Measurements from ENCODE around the gene SETD4.
A peak's percentile ranks its signal among the peaks of the same experiment; 100 is the strongest.
"Not testable (repeated sequence)": the region's sequence is repeated elsewhere in the genome, so short reads cannot be mapped to it uniquely, and the experiment has no call there.

SETD4 gene, protein sequence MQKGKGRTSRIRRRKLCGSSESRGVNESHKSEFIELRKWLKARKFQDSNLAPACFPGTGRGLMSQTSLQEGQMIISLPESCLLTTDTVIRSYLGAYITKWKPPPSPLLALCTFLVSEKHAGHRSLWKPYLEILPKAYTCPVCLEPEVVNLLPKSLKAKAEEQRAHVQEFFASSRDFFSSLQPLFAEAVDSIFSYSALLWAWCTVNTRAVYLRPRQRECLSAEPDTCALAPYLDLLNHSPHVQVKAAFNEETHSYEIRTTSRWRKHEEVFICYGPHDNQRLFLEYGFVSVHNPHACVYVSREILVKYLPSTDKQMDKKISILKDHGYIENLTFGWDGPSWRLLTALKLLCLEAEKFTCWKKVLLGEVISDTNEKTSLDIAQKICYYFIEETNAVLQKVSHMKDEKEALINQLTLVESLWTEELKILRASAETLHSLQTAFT

DNA sequence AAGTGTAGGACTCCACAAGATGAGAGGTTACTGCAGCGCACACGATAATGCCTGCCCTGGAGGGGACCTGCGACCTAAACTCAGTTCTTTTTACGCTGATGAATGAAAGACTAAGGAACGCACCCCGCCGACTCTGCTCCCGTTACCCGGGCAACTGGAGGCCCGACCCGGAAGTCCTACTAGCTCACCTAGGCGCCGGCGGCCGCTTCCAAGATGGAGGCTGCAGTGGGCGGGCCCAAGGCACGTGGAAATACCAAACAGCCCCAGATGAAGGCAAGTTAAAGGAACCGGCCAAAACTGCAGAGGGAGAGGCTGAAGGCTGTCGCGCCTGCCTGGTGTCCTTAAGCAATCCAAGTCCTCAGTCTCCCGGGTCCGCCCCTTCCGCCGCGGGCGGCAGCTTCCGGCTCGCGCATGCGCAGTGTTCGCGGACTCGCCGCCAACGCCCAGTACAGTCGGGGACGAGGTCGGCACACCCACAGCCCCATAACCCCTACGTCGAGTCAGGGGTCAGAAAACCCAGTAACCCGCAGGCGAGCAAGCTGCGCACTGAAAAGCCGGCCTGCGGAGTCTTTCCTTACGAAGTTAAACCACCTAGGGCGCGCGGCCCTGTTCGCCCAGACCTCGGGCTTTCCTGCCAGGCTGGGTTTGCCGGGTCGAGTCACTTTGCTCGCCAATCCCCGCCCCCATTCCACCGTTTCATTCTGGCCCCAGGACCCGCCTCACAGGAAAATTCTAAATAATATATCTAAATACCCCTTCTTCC lies at the start of gene SETD4:
Gene SETD4, minus strand, starts transcription at position 368 of the 763 bp plus-strand sequence. CDS start 1,638 bp downstream, outside the sequence.
- FAIRE-seq, result no peak
- DNase-seq (ENCODE audit: low spot score), result peak; percentile 87

DNA sequence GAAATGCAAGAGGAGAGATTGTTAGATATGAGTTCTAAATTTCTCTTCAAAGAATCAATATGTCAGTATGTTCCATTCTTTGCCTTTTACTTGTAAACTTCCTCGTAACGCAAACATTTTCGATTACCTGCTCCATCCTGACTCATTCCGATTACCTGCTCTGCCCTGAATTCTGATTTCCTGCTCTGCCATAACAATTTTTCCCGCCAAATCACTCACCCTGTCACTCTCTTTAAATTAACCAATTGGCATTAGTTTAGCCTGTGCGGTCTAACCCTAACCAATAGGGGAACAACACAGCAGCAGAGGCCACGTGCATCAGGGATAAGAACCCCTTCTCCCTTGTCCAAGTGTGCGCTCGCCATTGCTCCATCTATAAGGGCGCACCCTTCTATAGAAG lies 49.5 kb upstream of the SETD4 start:
- no peak for DNase-seq (ENCODE audit: low spot score)
- FAIRE-seq, result no peak

DNA sequence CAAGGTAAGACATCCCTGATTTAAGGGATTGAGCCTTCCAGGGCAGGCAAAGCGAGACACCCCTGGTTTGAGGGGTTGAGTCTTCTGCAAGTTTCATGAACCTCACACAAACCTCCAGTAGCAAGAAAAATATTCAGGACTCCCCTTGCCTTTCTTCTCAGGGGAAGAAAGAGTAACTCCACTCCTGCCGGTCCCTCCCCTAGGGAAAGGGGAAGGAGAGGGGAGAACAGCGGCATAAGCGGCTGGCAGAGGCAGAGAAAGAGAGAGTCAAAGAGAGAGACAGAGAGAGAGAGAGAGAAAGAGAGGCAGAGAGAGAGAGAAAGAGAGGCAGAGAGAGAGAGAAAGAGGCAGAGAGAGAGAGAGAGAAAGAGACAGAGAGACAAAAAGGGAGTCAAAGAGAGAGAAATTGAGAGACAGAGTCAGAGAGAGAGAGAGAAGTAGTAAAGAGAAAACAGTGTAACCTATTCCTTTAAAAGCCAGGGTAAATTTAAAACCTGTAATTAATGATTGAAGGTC lies 45.1 kb upstream of the SETD4 start:
- FAIRE-seq (no peak), DNase-seq (ENCODE audit: low spot score) (no peak)

DNA sequence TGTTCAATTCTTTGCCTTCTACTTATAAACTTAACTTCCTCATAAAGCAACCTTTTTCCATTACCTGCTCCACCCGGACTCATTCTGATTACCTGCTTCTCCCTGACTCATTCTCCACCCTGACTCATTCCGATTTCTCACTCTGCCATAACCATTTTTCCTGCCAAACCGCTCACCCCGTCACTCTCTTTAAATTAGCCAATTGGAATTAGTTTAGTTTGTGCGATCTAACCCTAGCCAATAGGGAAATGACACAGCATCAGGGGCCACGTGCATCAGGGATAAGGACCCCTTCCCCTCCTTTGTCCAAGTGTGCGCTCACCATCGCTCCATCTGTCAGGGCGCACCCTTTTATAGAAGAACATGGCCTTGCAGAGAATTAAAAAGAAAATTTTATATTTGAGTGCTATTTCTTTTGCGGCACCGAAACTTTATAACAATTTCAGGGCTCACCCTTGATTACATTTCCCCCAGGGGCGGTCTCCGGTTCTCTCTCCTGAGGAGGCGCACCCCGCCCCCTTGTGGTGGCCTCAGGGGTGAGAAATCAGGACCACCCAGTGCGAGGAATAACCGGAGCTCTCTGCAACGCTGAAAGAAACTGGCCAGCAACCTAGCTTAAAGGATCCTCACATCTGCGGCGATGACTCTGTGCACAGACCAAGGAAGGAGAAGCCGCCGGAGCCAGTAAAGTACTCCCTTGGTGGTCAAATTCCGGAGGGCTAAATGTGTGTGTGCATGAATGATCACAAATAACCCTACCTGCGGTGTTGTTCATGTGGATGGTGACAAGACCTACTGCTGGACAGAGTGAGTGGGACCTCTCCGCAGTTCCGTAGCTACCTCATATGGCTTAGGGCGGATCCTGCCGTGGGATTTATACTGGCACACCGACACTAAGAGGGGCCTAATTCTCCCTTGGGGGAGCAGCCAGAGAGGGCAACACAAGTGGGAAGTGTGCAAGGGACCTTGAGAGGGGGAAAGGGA lies 44.3 kb upstream of the SETD4 start:
- peak; percentile 63 for DNase-seq (ENCODE audit: low spot score)
- peak; percentile 73 for FAIRE-seq

DNA sequence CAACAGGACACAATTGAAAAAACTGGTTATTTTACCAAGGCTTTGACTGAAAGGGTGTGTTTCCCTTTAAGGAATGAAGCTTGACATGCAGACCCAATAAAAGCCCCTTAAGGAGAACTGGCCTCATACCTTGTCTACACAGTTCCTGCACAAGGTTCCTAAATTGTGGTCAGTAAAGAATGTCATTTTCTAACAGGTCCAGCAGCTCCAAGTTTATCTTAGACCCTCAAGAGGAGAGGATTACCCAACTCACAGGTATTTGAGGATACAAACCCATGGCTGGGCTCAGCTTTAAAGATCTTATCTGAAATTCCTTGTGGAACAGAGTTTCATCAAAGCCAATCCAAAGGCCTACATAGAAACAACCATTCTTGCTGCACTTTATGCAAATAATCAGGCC lies 43.1 kb upstream of the SETD4 start:
- no peak for DNase-seq (ENCODE audit: low spot score)
- FAIRE-seq, result no peak

DNA sequence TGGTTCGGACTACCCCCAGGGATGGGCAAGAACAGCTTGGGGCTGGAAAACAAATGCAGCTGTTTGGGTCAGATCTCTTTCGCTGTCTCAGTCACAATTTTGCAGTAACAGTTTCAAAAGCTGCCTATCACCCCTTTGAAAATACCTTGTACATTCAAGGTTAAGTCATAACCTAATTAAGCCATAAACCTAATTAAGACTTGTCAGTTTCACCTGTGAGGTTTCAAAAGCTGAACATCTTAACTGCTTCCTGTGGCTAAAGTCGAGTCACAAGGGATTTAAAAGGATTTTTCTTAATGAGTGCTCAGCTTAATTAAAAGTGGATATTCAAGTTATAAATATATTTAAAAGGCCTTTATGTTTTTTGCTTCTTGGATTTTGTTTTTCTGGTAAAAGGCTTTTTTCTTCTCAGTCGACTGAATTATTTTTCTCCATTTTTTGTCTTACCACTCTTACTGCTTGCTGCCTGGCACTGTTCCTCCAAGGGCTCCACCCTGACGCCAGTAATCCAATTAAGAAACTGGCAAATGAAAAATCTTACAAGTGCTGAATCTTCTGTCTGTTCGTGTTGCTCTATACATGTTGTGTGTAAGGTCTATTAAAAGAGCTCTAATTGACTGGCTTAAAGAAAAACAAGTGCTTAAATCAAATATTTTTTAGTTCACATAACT lies 40.8 kb upstream of the SETD4 start:
- FAIRE-seq (no peak), DNase-seq (ENCODE audit: low spot score) (no peak)

DNA sequence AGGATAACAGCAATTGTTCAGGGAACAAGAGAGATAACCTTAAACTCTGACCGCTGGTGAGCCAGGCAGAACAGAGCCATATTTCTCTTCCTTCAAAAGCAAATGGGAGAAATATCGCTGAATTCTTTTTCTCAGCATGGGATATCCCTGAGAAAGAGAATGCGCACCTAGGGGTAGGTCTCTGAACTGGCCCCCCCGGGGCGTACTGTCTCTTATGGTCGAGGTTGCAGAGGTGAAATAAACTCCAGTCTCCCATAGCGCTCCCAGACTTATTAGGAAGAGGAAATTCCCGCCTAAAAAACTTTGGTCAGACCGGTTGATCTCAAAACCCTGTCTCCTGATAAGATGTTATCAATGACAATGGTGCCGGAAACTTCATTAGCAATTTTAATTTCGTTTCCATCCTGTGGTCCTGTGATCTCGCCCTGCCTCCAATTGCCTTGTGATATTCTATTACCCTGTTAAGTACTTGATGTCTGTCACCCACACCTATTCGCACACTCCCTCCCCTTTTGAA lies 39.4 kb upstream of the SETD4 start:
- DNase-seq (ENCODE audit: low spot score); FAIRE-seq: not testable (repeated sequence)

DNA sequence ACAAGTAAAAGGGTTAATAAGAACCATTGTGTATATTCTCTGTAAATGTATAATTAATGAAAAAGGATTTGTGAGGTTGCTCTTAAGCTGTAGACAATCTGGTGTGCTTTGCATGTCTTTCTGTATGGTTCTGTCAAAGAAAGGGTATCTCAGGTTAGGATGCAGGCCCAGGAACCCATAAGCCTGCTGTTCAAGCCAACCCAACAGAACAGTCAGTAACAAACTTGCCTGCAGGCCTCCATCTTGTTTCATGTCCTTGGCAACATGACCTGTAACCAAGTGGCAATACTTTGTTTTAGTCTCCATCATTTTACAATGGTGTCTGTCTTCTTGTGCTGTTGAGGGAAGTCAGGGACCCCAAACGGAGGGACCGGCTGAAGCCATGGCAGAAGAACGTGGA lies 38.7 kb upstream of the SETD4 start:
- no peak for DNase-seq (ENCODE audit: low spot score)
- FAIRE-seq, result no peak

DNA sequence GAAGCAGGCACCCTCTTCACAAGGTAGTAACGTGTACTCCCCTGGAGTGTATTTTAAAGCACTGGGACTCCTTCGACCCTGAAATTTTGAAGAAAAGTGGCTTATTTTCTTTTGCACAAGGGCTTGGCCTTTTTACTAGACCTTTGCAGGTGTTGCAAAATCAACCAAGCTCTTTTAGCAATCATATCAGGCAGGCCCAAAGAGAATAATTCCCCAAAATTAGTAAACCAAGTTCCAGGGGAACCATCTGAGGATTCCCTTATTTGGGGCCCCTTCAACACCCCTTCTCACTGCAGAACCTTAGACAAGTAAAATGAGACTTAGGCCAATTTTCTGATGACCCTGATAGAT lies 37.8 kb upstream of the SETD4 start:
- DNase-seq (ENCODE audit: low spot score) (no peak), FAIRE-seq (no peak)

DNA sequence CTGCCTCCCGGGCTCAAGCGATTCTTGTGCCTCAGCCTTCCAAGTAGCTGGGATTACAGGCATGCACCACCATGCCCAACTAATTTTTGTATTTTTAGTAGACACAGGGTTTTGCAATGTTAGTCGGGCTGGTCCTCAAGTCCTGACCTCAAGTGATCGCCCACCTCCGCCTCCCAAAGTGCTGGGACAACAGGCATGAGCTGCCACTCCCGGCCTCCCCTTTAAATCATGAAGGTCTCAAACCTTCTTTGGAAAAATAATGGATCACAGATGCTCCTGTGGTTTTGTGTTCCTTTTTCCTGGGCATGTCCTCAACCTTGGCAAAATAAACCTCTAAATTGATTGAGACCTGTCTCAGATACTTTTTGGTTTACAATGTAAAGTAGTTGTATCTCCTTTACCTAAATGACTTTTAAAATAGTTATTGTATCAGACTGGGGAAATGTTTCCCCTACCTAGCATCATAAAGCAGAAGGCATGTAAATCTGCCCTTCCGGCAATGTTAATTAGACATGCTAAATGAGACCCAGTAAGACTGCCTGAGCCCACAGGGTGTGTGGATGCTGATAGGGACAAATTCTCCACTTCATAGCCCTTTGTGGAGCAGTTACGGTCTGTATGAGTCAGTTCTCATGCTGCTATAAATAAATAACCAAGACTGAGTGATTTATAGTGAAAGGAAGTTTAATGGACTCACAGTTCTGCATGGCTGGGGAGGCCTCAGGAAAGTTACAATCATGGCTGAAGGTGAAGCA lies 37.3 kb upstream of the SETD4 start:
- FAIRE-seq (peak; percentile 87), DNase-seq (ENCODE audit: low spot score) (peak; percentile 74)

DNA sequence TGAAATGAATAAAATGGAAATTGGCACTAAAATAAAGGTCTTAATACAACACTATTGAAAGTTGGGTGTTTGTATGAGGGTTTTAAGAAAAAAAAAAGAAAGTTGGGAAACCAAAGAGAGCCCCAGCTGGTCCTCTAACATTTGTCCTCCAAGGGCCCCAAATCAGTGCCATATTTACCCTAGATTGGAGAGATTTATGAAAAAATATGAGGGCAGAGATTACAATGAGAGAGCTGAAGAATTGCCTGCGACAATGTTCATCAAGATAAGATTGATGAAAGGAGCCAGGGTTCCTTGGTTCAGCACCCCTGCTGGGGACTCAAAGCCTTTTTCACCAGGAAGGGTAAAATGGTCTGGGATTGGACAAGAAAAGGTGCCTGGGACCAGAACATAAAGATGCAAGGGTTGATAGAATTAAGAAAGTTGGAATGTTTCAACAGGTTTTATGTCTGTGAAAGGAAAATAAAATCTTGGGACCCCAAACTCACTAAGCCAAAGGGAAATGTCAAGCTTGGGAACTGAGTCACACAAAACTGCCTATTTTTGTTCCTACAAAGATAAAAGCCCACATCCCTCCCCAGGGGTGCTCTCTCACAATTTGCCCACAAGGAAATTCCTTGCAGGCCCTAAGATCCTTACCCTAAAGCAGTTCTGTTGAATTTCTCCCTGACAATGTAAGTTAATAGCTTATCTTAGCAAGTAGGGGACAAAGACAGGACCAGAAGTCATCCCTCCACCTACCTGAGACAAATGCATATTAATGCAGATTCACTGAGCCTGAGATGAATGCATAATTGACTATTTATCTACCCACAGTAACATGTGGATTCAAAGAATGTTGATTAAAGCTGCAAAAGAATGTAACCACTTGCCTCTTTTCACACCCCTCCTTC lies 36.3 kb upstream of the SETD4 start:
- no peak for DNase-seq (ENCODE audit: low spot score)
- no peak for FAIRE-seq

DNA sequence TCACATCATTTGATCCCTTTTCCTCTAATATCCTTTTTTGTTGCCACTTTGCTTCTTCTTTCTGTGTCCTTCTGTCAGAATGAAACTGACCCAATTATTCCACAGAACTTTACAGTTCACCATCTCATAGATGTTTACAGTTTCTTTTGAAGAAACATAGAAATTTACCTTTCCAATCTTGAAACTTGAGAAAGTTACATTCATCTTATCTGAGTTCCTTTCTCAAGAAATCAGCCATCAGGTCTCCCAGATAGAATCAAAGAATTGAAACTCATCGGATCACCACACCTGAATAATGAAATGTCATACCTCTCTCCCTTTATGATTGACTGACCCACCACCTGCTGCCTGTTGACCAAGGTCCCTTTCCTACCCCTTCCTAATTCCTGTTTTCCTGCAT lies 33.2 kb upstream of the SETD4 start:
- no peak for FAIRE-seq
- no peak for DNase-seq (ENCODE audit: low spot score)

DNA sequence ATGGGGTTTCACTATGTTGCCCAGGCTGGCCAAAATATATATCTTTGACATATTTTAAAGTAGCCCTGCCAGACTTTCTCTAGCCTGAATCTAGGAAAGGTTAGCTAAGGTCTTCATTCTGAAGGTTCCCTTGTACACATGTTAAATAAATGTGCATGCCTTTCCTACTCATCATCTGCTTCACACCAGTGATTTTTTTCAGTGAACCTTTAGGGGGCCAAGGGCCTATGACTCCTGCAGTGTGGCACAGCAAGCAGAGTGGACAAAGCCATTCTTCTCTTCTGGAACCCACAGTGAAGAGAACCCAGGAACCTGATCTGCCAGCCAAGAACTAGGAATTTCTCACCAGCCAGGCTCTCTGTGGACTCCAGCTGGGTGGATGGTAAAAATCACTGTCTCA lies 32.4 kb upstream of the SETD4 start:
- DNase-seq (ENCODE audit: low spot score) (no peak), FAIRE-seq (no peak)

DNA sequence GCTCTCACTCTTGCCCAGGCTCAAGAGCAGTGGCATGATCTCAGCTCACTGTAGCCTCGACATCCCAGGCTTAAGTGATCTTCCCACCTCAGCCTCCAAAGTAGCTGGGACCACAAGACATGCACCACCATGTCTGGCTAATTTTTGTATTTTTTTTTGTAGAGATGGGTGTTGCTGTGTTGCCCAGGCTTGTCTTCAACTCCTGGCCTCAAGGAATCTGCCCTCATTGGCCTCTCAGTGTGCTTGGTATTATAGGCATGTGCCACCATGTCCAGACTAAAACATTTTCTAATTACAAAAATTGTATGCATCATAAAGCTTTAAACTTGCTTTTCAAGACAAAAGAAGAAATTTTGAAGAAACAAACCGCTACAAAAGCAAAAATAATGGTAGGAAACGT lies 29.6 kb upstream of the SETD4 start:
- DNase-seq (ENCODE audit: low spot score), result no peak
- FAIRE-seq, result no peak

DNA sequence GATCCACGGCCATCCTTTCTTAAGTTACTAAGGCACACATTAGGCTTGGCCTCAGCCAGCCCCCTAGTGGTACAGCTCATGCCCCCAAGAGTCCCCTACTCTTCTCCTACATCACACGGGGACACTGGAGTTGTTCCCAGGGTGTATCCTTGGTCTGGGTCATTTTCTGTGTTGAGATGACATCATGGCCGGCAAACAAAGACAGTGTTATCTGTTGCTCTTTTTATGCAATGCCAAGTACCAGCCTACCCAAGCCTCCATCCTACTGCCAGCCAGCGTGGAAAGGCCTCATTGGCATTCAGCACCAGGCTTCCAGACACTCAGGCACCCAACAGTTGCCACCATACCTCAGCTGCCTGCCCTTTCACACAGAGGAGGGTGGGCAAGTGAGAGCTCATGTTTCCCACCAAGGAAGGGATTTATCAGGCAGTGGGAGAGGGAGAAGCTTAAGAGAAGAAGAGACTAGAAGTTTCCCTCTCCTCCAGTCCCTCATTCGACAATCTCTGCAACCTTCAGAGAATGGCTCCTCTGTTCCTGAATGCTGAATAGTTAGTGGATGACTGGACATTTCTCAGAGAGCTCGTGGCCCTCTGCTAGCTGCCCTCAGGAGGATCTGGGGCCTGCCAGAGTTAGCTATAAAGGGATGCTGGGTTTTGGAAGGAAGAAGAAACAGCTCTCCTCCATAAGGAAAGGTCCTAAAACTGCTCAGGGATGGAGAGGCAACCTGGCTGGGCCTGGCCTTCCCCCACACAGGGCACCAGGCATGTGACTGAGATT lies 27.2 kb upstream of the SETD4 start:
- DNase-seq (ENCODE audit: low spot score), result no peak
- FAIRE-seq, result no peak

DNA sequence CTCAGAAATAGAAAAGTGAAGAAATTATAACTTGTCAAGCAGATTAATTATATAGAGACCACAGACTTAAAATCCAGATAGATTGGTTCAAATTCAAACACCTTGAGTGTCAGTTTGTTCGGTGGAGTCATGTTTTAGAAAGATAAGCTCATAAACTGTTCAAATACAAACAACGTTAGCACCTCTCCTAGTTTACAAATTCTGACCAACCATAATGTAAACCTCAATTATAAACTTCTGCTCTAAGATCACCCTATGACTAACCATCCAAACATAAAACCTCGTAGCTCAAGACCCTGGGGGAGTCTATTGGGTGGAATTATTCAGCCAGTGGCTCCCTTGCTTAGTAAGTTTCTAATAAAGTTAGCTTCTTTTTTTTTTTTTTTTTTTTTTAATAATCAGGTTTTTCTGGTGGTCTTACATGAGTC lies 21.9 kb upstream of the SETD4 start:
- no peak for FAIRE-seq
- no peak for DNase-seq (ENCODE audit: low spot score)

DNA sequence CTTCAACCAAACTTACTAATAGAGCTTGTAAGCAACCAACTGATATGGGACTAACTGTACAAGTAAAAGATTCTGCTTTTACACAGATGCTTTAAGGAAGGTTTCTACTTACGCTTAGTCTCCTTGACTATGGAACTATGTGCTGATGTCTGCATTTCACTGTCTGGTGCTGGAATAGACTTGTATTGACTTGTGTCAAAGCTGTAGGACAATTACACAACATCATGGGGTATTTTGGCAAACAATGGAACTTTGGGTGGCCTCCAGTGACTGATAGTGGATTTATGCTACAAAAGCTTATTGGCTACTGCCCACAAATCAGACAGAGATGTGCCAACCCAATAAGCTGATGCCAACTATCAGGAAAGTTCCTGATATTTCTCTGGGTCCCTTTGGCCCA lies 20.1 kb upstream of the SETD4 start:
- no peak for FAIRE-seq
- DNase-seq (ENCODE audit: low spot score), result no peak

DNA sequence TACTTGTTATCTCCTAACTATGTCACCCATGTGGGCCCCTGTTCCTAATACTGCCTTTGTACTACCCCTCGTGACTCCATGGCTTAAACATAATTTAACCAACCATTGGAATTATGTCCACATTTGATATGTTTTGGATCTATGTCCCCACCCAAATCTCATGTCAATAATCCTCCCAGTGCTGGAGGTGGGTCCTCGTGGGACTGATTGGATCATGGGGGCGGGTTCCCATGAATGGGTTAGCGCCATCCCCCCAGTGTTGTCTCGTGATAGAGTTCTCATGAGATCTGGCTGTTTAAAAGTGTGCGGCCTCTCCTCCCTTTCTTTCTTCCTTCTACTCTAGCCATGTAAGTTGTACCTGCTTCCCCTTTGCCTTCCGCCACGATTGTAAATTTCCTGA lies 19.3 kb upstream of the SETD4 start:
- no peak for FAIRE-seq
- DNase-seq (ENCODE audit: low spot score), result no peak
